ENCODE data around the gene CELA2A. TPM values are rescaled to one million over a fixed set of nuclear protein-coding genes. Genes with fewer than 3 reads are reported as not detected.
"Not testable (repeated sequence)": the region's sequence is repeated elsewhere in the genome, so short reads cannot be mapped to it uniquely, and the experiment has no call there.

Gene CELA2A
- total and polyA plus RNA-seq, 2 donors, result not detected

DNA sequence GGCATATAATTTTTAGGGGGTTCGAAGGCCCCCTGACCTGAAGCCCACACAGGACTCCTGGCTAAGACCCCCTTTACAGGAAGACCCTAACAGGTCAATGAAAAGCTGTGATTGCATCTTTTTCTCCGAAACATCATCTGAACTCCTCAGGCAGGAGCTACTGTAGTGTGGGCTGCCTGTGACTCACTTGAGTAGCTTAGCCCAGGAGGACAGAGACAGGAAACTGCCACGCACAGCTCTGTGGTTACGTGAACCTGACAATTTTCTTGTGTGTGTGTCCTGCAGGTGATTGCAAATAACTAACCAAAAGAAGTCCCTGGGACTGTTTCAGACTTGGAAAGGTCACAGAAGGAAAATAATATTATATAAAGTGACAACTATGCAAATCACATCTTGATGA lies 34.5 kb downstream of the CELA2A start:
- not testable (repeated sequence) for H3K36me3 ChIP-seq (ENCODE audit: insufficient read depth); DNase-seq (ENCODE audit: extremely low spot score); H3K4me3 ChIP-seq (ENCODE audit: low read depth, low read length); H3K27ac ChIP-seq (ENCODE audit: low read depth); H3K4me1 ChIP-seq (ENCODE audit: insufficient read depth)
- 95% methylated on average over 4 of the region's 4 CpGs for WGBS

DNA sequence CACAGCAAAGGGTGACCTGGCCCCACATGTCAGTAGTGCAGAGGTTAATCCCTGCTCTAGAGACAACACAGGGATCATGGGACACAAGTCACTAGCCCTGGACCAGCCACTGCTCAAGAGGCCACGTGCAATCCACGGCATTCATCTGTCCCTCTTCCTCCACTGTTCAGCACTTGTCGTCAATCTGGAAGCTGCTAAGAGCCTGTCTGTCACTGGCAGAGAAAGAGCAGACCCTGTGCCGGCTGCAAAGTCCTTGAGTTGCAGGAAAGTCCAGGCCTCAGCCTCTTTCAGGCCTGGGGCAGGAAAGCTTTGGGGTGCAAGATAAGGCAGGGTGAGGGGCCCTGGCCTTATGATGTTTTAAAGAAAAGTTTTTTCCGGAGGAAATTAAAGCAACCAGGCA lies 36.1 kb downstream of the CELA2A start:
- Histone ChIP-seq H3K4me3 (ENCODE audit: low read depth, low read length) (no peak overlapping the region), H3K36me3 (ENCODE audit: insufficient read depth) (no peaks in the 10 kb centered on the region), H3K27ac (ENCODE audit: low read depth) (no peak overlapping the region), H3K4me1 (ENCODE audit: insufficient read depth) (no peaks in the 10 kb centered on the region)
- 66% methylated on average over 5 of the region's 5 CpGs for WGBS
- no peak for DNase-seq (ENCODE audit: extremely low spot score)

DNA sequence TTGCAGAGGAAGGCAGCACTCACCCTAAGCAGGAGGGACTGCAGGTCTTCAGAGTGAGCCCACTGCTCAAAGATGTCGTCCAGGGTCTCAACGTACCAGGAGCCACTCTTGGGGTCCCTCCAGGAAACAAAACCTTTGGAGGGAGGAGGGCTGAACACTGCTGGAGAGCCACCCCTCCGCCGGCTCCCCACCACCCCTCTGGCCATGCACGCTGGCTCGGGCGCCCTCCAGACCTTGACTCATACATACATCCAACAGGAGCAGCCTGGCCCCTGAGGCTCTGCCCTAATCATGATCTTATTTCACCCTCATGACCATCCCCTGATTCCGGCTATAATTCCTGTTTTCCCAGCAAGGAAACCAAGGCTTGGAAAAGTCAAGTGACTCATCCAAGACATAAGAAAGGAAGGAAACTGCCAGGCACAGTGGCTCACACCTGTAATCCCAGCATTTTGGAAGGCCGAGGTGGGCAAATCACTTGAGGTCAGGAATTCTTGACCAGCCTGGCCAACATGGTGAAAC lies 37.4 kb downstream of the CELA2A start:
- Histone ChIP-seq H3K36me3 (ENCODE audit: insufficient read depth) (no peaks in the 10 kb centered on the region), H3K4me1 (ENCODE audit: insufficient read depth) (no peaks in the 10 kb centered on the region), H3K27ac (ENCODE audit: low read depth) (no peak overlapping the region), H3K4me3 (ENCODE audit: low read depth, low read length) (no peak overlapping the region)
- 87% methylated on average over 9 of the region's 9 CpGs for WGBS
- DNase-seq (ENCODE audit: extremely low spot score), result no peak

DNA sequence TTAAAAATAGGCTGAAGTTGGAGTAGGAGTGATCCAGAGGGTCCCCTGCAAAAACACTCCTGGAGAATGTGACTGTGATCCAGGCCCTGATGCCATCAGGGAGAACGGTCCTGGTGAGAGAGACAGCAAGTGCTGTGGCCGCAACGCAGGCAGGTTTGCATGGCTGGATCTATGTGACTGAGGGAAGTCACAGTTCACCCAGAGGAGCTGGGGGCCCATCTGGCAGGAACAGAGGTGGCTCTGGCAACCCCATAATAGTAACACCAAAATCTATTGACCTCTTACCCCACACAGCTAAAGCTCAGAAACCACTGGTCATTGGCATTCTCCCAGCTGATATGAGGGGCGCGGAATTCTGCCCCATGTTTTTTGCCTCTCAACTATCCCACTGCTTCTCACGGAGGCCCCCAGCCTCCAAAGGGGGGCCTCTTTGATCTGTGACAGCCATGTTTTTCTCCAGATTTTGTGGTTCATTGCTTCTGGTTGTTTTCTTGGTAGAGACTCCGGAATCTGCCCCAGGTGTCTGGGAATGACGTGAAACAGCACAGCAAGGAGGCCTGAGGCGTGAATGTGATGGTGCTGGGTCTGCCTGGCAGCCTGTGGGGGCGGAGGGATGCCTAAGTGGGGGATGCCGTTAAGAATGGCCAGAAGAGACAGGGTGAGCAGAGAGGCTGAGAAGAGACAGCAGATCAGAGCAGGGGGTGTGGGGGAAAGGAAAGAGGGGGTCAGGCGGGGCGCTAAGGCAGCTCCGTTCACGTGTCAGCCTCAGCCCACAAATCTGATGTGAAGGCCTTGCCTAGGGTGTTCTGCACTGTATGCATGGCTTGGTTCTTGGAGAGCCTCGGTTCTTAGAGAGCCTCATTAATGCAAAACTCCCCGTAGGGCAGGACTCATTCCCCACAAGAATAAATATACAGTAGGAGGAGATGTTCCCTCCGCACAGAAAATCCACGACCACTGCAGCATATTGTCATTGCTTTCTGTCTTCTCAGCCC lies 43.9 kb downstream of the CELA2A start:
- Histone ChIP-seq H3K36me3 (ENCODE audit: insufficient read depth) (peaks cover 3% of the 10 kb centered on the region), H3K27ac (ENCODE audit: low read depth) (no peak overlapping the region), H3K4me1 (ENCODE audit: insufficient read depth) (no peaks in the 10 kb centered on the region), H3K4me3 (ENCODE audit: low read depth, low read length) (no peak overlapping the region)
- 79% methylated on average over 19 of the region's 19 CpGs for WGBS
- no peak for DNase-seq (ENCODE audit: extremely low spot score)

DNA sequence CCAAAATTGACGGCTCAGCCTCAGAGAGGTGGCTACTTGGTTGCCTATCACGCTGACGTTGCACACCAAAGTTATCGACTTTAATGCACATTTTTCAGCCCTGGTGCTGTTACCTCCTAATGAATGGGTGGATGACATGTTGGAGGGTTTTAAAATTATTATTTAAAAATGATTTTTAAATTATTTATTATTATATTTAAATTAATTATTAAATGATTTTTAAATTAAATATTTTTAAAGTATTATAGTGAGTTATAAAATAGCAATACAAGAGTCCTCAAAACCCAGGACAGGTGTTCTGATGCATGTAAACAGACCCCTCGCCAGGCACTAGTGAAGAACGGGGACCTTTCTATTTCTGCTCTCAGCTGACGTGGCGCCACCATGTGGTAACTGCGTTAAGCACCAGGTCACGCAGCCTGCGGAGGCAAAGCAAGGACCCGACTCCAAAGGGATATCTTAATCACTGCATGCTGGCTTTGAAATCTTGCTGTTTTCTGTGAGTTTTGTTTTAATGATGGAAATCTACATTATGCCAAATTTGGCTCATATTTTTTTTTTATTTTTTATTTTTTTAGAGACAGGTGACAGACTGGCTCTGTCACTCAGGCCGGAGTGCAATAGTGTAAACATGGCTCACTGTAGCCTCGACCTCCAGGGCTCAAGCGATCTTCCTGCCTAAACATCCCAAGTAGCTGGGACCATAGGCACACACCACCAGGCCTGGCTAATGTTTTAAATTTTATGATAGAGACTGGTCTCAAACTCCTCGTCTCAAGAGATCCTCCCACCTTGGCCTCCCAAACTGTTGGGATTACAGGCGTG lies 44.9 kb downstream of the CELA2A start:
- Histone ChIP-seq H3K4me3 (ENCODE audit: low read depth, low read length) (no peak overlapping the region), H3K36me3 (ENCODE audit: insufficient read depth) (peaks cover 3% of the 10 kb centered on the region), H3K4me1 (ENCODE audit: insufficient read depth) (no peaks in the 10 kb centered on the region), H3K27ac (ENCODE audit: low read depth) (no peak overlapping the region)
- WGBS, result 68% methylated on average over 17 of the region's 17 CpGs
- no peak for DNase-seq (ENCODE audit: extremely low spot score)

DNA sequence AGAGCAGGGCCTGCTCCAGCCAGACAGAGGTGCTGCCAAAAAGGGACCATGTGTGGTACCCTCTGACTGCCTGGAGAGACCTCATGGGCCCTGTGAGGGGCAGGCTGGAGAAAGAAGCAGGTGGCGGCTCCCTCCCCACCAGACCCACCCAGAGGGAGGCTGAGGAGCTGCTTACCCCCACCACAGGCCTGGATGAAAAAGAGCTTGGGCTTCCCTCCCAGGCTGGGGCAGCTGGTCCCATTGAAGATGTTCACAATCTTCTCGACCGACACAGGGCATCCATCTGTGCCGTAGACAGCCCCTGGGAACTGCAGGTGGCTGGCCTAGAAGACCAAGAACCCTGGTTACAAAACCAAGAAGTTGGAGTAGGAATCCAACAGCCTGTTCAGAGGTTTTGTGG lies 47.9 kb downstream of the CELA2A start:
- Histone ChIP-seq H3K4me3 (ENCODE audit: low read depth, low read length) (no peak overlapping the region), H3K27ac (ENCODE audit: low read depth) (no peak overlapping the region), H3K36me3 (ENCODE audit: insufficient read depth) (peaks cover 3% of the 10 kb centered on the region), H3K4me1 (ENCODE audit: insufficient read depth) (no peaks in the 10 kb centered on the region)
- 94% methylated on average over 4 of the region's 4 CpGs for WGBS
- DNase-seq (ENCODE audit: extremely low spot score), result no peak

DNA sequence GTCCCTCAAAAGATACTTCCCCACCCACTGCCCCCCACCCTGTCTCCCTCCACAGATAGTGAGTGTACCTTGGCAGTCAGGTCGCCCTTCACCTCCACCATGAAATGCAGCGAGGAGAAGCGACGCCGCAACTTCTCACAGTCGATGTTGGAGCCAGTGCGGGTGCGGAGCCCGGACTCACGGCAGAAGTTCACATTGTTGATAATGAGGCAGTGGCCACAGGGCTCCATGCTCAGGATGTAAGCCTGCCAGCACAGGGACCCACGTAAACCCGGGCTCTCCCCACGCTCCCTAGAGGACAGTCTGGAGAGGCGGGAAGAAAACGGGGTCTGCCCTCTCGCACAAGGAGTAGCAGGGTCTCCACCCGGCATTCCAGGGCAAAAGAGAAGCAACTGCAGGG lies 50.3 kb downstream of the CELA2A start:
- WGBS, result 94% methylated on average over 17 of the region's 17 CpGs
- no peak overlapping the region for H3K27ac ChIP-seq (ENCODE audit: low read depth)

DNA sequence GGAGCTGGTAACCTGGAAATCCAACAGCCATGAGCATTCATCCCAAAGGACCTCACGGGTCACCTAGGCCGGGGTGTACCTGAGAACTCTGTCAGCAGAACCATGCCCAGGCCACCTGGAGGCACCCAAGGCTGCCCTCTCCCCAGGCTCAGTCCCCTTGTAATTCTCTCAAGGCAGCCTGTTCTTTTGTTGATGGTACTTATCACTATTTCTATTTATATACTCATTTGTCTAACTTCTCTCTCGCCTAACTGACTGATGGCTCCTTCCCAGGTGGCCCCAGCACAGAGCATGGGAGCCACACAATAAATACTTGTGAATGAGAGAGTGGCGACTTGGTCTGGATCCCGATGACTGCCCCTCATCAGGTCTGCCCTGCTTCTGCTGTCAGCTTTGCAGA lies 50.7 kb downstream of the CELA2A start:
- H3K36me3 ChIP-seq (ENCODE audit: insufficient read depth), result peaks cover 3% of the 10 kb centered on the region
- WGBS, result 93% methylated on average over 5 of the region's 5 CpGs
- no peaks in the 10 kb centered on the region for H3K4me1 ChIP-seq (ENCODE audit: insufficient read depth)
- H3K27ac ChIP-seq (ENCODE audit: low read depth), result no peak overlapping the region
- no peak for DNase-seq (ENCODE audit: extremely low spot score)
- H3K4me3 ChIP-seq (ENCODE audit: low read depth, low read length), result no peak overlapping the region

More for the DNA sequence above, 50.3 kb downstream of the CELA2A start:
- Histone ChIP-seq H3K4me3 (ENCODE audit: low read depth, low read length) (no peak overlapping the region), H3K4me1 (ENCODE audit: insufficient read depth) (no peaks in the 10 kb centered on the region), H3K36me3 (ENCODE audit: insufficient read depth) (peaks cover 3% of the 10 kb centered on the region)
- no peak for DNase-seq (ENCODE audit: extremely low spot score)

DNA sequence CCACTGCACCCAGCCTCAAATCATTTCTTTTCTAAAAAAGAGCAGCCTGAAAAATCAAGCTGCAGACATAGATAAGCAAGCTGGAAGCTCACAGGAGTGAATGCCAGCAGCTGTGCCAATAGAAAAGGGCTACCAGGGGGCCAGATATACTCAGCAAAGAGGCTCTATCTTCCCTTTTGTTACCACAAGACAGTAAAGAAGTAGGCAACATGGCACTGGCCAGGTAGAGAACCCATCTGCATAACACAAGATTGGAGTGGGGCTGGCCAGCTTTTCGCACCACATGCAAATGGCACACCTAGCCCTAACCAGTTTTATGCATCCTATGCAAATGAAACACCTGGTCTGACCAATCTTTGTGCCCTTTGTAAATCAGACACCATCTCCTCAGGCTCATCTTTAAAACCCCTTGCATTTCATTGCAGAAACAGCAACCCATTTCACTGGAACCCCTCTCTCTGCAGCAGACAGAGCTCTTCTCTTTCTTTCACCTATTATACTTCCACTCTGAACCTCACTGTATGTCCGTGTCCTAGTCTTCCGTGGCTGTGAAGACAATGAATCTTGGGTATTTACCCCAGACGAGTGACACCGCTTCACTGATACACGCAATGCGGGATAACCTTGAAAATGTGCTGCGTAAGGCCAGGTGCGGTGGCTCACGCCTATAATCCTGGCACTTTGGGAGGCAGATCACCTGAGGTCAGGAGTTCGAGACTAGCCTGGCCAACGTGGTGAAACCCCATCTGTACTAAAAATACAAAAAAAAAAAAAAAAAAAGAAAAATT lies 52.4 kb downstream of the CELA2A start:
- H3K36me3 ChIP-seq (ENCODE audit: insufficient read depth), result no peaks in the 10 kb centered on the region
- no peak for DNase-seq (ENCODE audit: extremely low spot score)
- 90% methylated on average over 12 of the region's 12 CpGs for WGBS
- no peak overlapping the region for H3K27ac ChIP-seq (ENCODE audit: low read depth)
- no peaks in the 10 kb centered on the region for H3K4me1 ChIP-seq (ENCODE audit: insufficient read depth)
- no peak overlapping the region for H3K4me3 ChIP-seq (ENCODE audit: low read depth, low read length)

DNA sequence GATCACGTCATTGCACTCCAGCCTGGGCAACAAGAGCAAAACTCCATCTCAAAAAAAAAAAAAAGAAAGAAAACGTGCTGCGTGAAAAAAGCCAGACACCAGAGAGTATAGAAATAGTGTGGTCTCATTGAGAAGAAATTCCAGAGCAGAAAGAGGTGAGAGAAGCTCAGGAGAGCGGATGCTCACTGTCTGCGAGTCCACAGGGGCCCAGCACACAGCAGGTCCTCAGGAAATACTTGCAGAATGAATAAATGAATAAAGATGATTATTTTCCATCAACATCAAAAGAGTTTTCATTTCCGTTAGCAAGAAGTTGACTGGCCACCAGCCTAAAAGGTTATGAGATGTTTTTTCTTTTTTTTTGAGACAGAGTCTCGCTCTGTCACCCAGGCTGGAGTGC lies 53.1 kb downstream of the CELA2A start:
- DNase-seq (ENCODE audit: extremely low spot score), result no peak
- Histone ChIP-seq H3K4me3 (ENCODE audit: low read depth, low read length) (no peak overlapping the region), H3K36me3 (ENCODE audit: insufficient read depth) (no peaks in the 10 kb centered on the region), H3K27ac (ENCODE audit: low read depth) (no peak overlapping the region), H3K4me1 (ENCODE audit: insufficient read depth) (no peaks in the 10 kb centered on the region)
- 81% methylated on average over 7 of the region's 7 CpGs for WGBS

DNA sequence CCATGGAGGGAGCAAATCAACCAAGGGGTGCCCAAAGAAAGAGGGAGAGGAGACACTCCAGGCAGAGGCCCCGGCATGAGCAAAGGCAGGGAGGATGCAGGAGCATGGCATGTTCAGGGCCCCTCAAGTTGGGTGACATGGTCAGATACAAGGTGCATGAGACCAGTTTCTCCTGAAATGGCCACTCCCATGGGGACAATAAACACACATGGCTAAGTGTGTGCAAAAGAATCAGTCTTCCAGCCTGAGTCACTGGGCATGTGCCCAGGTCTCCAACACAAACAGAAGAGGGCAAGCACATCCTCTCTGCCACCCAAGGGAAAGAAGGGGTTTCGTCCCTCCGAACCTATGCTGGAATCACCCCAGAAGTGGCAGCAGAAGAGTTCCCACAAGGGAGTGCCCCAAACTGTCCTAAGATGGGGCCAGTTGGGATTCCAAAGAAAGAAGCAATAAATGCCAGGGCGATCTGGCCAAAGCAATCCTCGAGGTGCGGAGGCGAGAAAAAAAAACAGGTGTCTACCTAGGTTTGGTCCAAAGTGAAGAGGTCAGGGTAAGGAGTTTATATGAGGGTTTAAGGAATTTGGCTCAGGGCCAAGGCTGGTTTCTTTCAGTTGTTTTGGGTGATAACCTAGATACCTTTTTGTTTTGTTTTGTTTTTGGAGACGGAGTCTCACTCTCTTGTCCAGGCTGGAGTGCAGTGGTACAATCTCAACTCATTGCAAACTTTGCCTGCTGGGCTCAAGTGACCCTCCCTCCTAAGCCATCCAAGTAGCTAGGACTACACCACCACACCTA lies 54.3 kb downstream of the CELA2A start:
- no peak for DNase-seq (ENCODE audit: extremely low spot score)
- no peak overlapping the region for H3K4me3 ChIP-seq (ENCODE audit: low read depth, low read length)
- 89% methylated on average over 8 of the region's 8 CpGs for WGBS
- H3K4me1 ChIP-seq (ENCODE audit: insufficient read depth), result no peaks in the 10 kb centered on the region
- H3K36me3 ChIP-seq (ENCODE audit: insufficient read depth), result no peaks in the 10 kb centered on the region
- H3K27ac ChIP-seq (ENCODE audit: low read depth), result no peak overlapping the region

DNA sequence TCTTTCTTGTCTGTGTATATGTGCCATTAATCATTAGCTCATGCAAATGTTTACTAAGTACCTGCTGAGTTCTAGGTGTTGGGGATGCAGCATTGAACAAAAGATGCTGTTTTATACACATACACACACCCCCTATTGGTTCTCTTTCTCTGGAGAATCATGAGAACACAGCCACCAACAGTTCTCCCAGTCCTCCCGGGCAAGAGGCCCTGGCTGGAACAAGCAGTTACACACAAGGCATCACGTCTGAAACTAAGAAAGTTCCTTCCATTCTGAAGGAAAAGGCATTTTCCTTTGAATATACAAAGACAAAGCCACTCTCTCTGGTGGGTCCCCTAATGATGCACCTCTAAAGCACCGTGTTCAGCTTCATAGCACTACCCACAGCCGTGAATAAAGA lies 56.7 kb downstream of the CELA2A start:
- WGBS, result 80% methylated on average over 4 of the region's 4 CpGs
- H3K27ac ChIP-seq (ENCODE audit: low read depth), result no peak overlapping the region
- no peak overlapping the region for H3K4me3 ChIP-seq (ENCODE audit: low read depth, low read length)
- H3K36me3 ChIP-seq (ENCODE audit: insufficient read depth), result no peaks in the 10 kb centered on the region
- DNase-seq (ENCODE audit: extremely low spot score), result no peak
- no peaks in the 10 kb centered on the region for H3K4me1 ChIP-seq (ENCODE audit: insufficient read depth)

Measured in urinary bladder (tissue), 4 donors.